ENCODE results near the gene KRT6A. TPM values are rescaled to one million over a fixed set of nuclear protein-coding genes. Genes with fewer than 3 reads are reported as not detected.

The KRT6A gene
- total and polyA plus RNA-seq, 2 of the 8 experiments (the other 6 are each of a cell fraction or from before 2014, with no cell fraction given): 0.11 TPM; not detected in 1

DNA sequence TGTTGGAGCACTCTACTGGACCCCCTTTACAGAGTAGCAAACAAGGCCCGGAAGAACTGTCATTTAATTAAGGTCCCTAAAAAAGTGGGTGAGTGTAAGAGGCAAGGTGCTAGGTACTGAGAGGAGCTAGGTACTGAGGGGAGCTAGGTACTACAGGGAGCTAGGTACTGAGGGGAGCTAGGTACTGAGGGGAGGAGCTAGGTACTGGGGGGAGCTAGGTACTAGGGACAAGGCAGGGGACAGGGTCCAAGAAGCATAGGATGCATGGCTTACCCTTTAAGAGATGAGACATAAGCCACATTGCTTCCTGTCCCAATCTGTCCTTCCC lies 22.2 kb upstream of the KRT6A start (continued):
- TF ChIP-seq TCF12 (IDR thresholded peaks at IDR 0.05; ENCODE audit: low read depth, low read length) (no peak), SIRT6 (IDR thresholded peaks at IDR 0.05; ENCODE audit: low read length) (no peak), RXRA (IDR thresholded peaks at IDR 0.05; ENCODE audit: insufficient read depth, low read depth, low read length) (no peak)
- TF ChIP-seq, protein P1, sequence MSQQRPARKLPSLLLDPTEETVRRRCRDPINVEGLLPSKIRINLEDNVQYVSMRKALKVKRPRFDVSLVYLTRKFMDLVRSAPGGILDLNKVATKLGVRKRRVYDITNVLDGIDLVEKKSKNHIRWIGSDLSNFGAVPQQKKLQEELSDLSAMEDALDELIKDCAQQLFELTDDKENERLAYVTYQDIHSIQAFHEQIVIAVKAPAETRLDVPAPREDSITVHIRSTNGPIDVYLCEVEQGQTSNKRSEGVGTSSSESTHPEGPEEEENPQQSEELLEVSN (IDR thresholded peaks at IDR 0.05): no peak
- TF ChIP-seq, protein P2, sequence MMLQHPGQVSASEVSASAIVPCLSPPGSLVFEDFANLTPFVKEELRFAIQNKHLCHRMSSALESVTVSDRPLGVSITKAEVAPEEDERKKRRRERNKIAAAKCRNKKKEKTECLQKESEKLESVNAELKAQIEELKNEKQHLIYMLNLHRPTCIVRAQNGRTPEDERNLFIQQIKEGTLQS (IDR thresholded peaks at IDR 0.05; ENCODE audit: insufficient read depth, low read depth, low read length): no peak
